ENCODE results near the gene WWC1.

GRCh38 chr5:168251259-168251658 is 40.2 kb upstream of the WWC1 start:
- no peak for TF ChIP-seq CTCF (IDR thresholded peaks at IDR 0.05)
- TF ChIP-seq POLR2A (IDR thresholded peaks at IDR 0.05) = no peak

Data from adrenal gland (tissue), 5 donors.